Spleen (tissue), 7 donors: ENCODE data around the gene NFIA.

ENCODE experiments used
- CTCF ChIP-seq, 11 experiments: fragments of 200-600 bp in 7 of 11; fragments of 450-650 bp in 4 of 11; sonication (generic) in 4 of 11; IDR thresholded peaks in 8 of 11; conservative IDR thresholded peaks in 3 of 11; 1 replicate in 7 of 11; 2 replicates in 4 of 11; pipeline versions ENCODE4 v1.4.0 to v1.8.0; 2016 to 2021; ENCODE audit warnings: antibody characterized with exemption in 11 of 11, inconsistent platforms in 4 of 11, mild to moderate bottlenecking in 1 of 11
- POLR2A ChIP-seq, 3 donors: fragments of 450-650 bp; IDR thresholded peaks; one replicate each; pipeline ENCODE4 v1.5.1; 2017; ENCODE audit warnings: antibody characterized with exemption in 3 of 3, mild to moderate bottlenecking in 1 of 3
- POLR2AphosphoS5 ChIP-seq, 3 donors: sonication (generic); formaldehyde crosslinking; IDR thresholded peaks; one replicate each; pipeline ENCODE4 v1.5.1; 2017; ENCODE audit warnings: antibody characterized with exemption in 3 of 3
- donor health status: DM: no; HTN: no; CAD: no; lungs with moderate emphysema.
- donor health status: DM: no; HTN: no; CAD: no.
- donor health status: DM: no; HTN: no; CAD: no.

- TF ChIP-seq CTCF (IDR thresholded peaks at IDR 0.05 in 8 of 11, conservative IDR thresholded peaks at IDR 0.05 in 3 of 11), result no peak
- TF ChIP-seq POLR2AphosphoS5 (IDR thresholded peaks at IDR 0.05), result no peak
- no peak for TF ChIP-seq POLR2A (IDR thresholded peaks at IDR 0.05)
Observed at GRCh38 chr1:61274939-61275338, 192.6 kb downstream of the NFIA start.
